OCI-LY7 (cell line): ENCODE data around the gene RIMS1.

ENCODE experiments used
- EZH2phosphoT487 ChIP-seq: fragments of 200-600 bp; sonication (generic); IDR thresholded peaks from 2 replicates; pipeline ENCODE4 v1.6.1; 2018; ENCODE audit warnings: low read depth, borderline replicate concordance, mild to moderate bottlenecking, mixed run types, antibody characterized with exemption, low read length, moderate library complexity, mixed read lengths
- TF ChIP-seq, protein P1 (sequence below): fragments of 200-600 bp; sonication (generic); conservative IDR thresholded peaks from 2 replicates; pipeline ENCODE4 v1.5.1; 2014; ENCODE audit warnings: mild to moderate bottlenecking, antibody characterized with exemption, low read length, moderate library complexity, mixed read lengths

DNA sequence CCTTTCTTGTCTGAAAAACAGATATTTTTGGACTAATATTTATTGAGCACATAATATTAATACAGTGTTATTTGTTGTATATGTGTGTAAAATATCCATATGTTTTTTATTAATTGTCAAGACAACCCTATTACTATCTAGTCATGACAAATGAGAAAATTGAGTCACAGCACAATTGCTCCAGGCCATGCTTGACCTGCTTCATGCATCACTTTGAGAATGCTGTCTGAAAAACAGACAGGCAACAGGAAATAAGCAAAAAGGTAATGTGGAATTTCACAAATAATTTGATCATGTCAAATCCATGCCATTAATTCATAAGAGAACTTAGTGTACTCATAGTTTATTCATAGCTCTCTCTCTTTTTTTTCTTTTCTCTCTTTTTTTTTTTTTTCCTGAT, 246.5 kb downstream of the RIMS1 start:
- TF ChIP-seq, protein P1, sequence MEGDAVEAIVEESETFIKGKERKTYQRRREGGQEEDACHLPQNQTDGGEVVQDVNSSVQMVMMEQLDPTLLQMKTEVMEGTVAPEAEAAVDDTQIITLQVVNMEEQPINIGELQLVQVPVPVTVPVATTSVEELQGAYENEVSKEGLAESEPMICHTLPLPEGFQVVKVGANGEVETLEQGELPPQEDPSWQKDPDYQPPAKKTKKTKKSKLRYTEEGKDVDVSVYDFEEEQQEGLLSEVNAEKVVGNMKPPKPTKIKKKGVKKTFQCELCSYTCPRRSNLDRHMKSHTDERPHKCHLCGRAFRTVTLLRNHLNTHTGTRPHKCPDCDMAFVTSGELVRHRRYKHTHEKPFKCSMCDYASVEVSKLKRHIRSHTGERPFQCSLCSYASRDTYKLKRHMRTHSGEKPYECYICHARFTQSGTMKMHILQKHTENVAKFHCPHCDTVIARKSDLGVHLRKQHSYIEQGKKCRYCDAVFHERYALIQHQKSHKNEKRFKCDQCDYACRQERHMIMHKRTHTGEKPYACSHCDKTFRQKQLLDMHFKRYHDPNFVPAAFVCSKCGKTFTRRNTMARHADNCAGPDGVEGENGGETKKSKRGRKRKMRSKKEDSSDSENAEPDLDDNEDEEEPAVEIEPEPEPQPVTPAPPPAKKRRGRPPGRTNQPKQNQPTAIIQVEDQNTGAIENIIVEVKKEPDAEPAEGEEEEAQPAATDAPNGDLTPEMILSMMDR = no peak
- no peak for TF ChIP-seq EZH2phosphoT487
